Umbilical cord (tissue), 2 donors: ENCODE measurements around the gene TREML4. TPM values are rescaled to one million over a fixed set of nuclear protein-coding genes. Genes with fewer than 3 reads are reported as not detected.
"Not testable (repeated sequence)": the region's sequence is repeated elsewhere in the genome, so short reads cannot be mapped to it uniquely, and the experiment has no call there.

Source experiments
- DNase-seq: peaks from one replicate; pipeline ENCODE4 v3.0.0-alpha.2; 2015; ENCODE audit warnings: low spot score
- total RNA-seq: library from RNA; depleted of rRNA; stranded (reverse); fragments of >200 nt; gene quantifications from one replicate; pipeline ENCODE4 v1.2.3, GENCODE V29; 2014; ENCODE audit warnings: low replicate concordance; ENCODE audit not compliant: insufficient read depth

The TREML4 gene
- 0.48 TPM for total RNA-seq

GRCh38 chr6:41228096-41228495 lies at the start of gene TREML4:
Gene TREML4, plus strand, starts transcription at chr6:41228349. Its CDS starts 79 bp downstream, at chr6:41228428.
- DNase-seq, result peak; percentile 4

- no peak for DNase-seq
Observed at GRCh38 chr6:41179163-41179562, 49.0 kb upstream of the TREML4 start.

GRCh38 chr6:41181566-41181965 lies 46.6 kb upstream of the TREML4 start:
- DNase-seq, result no peak

GRCh38 chr6:41182069-41183034 lies 45.8 kb upstream of the TREML4 start:
- DNase-seq, result peak; percentile 49

- DNase-seq, result no peak
Observed at GRCh38 chr6:41184761-41185160, 43.4 kb upstream of the TREML4 start.

- no peak for DNase-seq
Observed at GRCh38 chr6:41186031-41186562, 42.1 kb upstream of the TREML4 start.

GRCh38 chr6:41187924-41188886 lies 39.9 kb upstream of the TREML4 start:
- DNase-seq, result no peak

GRCh38 chr6:41189046-41189445 lies 39.1 kb upstream of the TREML4 start:
- not testable (repeated sequence) for DNase-seq

- no peak for DNase-seq
Observed at GRCh38 chr6:41189967-41190366, 38.2 kb upstream of the TREML4 start.

- no peak for DNase-seq
Observed at GRCh38 chr6:41190791-41191190, 37.4 kb upstream of the TREML4 start.

GRCh38 chr6:41191569-41191968 lies 36.6 kb upstream of the TREML4 start:
- DNase-seq, result no peak

- no peak for DNase-seq
Observed at GRCh38 chr6:41193171-41193734, 34.9 kb upstream of the TREML4 start.

GRCh38 chr6:41193884-41194283 lies 34.3 kb upstream of the TREML4 start:
- DNase-seq, result no peak

GRCh38 chr6:41194386-41194785 lies 33.8 kb upstream of the TREML4 start:
- DNase-seq, result no peak

GRCh38 chr6:41197234-41197633 lies 30.9 kb upstream of the TREML4 start:
- no peak for DNase-seq

- DNase-seq, result no peak
Observed at GRCh38 chr6:41199552-41200246, 28.4 kb upstream of the TREML4 start.

- DNase-seq, result peak; percentile 74
Observed at GRCh38 chr6:41200296-41200900, 27.8 kb upstream of the TREML4 start.

GRCh38 chr6:41200901-41201763 lies 27.0 kb upstream of the TREML4 start, which contains the start of gene TREML2:
Gene TREML2, minus strand, starts transcription at chr6:41201149. Its CDS starts 141 bp downstream, at chr6:41201008.
- DNase-seq, result no peak

GRCh38 chr6:41201764-41202173 lies 26.4 kb upstream of the TREML4 start:
- DNase-seq, result no peak
